ENCODE measurements around the gene MBOAT7. TPM values are rescaled to one million over a fixed set of nuclear protein-coding genes. Genes with fewer than 3 reads are reported as not detected.

MBOAT7 gene
- total RNA-seq, 1 experiment from 2014 or later = 100 TPM

- Histone ChIP-seq H3K4me2 (ENCODE audit: insufficient read depth, insufficient read length, low read length) (no peak overlapping the region), H2AFZ (ENCODE audit: low read length) (no peak overlapping the region), H3K23ac (ENCODE audit: insufficient read length, low read depth, low read length) (no peak overlapping the region), H2BK120ac (ENCODE audit: low read depth, low read length, poor library complexity, severe bottlenecking) (no peak overlapping the region), H3T11ph (ENCODE audit: low read length) (no peak overlapping the region), H4K5ac (ENCODE audit: insufficient read length, low read depth, low read length) (no peak overlapping the region), H3K79me2 (ENCODE audit: insufficient read depth, low read length) (no peaks in the 10 kb centered on the region), H3K27ac (ENCODE audit: insufficient read length, low read depth, low read length) (no peak overlapping the region), H2BK20ac (ENCODE audit: low read depth, low read length, poor library complexity, severe bottlenecking) (no peak overlapping the region), H2BK15ac (ENCODE audit: low read depth, low read length) (no peak overlapping the region), H3K56ac (ENCODE audit: insufficient read length, low read depth, low read length) (no peak overlapping the region), H2AK5ac (ENCODE audit: insufficient read length, low read length) (no peak overlapping the region), H2BK5ac (ENCODE audit: insufficient read length, low read length) (no peak overlapping the region), H3K14ac (ENCODE audit: insufficient read depth, low read length) (no peak overlapping the region), H3K4me1 (ENCODE audit: insufficient read depth, low read length) (no peaks in the 10 kb centered on the region), H2BK12ac (ENCODE audit: insufficient read length, low read depth, low read length) (no peak overlapping the region), H3K4ac (ENCODE audit: low read depth, low read length) (no peak overlapping the region), H3K23me2 (ENCODE audit: insufficient read length, low read depth, low read length, poor library complexity, severe bottlenecking) (no peaks in the 10 kb centered on the region), H4K20me1 (ENCODE audit: control insufficient read depth, insufficient read depth, insufficient read length) (no peaks in the 10 kb centered on the region), H4K8ac (replicated peaks; ENCODE audit: insufficient read length, low read depth, low read length) (no peak overlapping the region), H3K9ac (ENCODE audit: extremely low read depth, insufficient read length, low read length) (no peak overlapping the region), H3K18ac (ENCODE audit: insufficient read length, low read depth, low read length) (no peak overlapping the region), H3K9me3 (ENCODE audit: control insufficient read depth, low read depth, low read length) (no peaks in the 10 kb centered on the region), H3K27me3 (ENCODE audit: insufficient read depth, low read length) (no peaks in the 10 kb centered on the region), H3K79me1 (ENCODE audit: insufficient read depth, low read depth, low read length, poor library complexity, severe bottlenecking) (no peaks in the 10 kb centered on the region), H4K91ac (ENCODE audit: insufficient read length, low read depth, low read length) (no peak overlapping the region)
- Mint-ChIP-seq H3K36me3 (ENCODE audit: insufficient read depth in 1 of 3, low read depth in 3 of 3) (peaks cover 22 to 46% (median 34%) of the 10 kb centered on the region in 3 experiments; a peak in 6 of 7 replicates), H3K4me1 (peaks cover 3 to 16% of the 10 kb centered on the region in 2 experiments; a peak in 2 of 4 replicates), H3K4me3 (peak overlapping the region in 1 of 2 experiments; percentile 65; a peak in 1 of 5 replicates), H3K27me3 (ENCODE audit: low read depth) (no peaks in the 10 kb centered on the region), H3K27ac (peak overlapping the region in 2 of 3 experiments; percentile 61 to 64; a peak in 2 of 7 replicates), H3K9me3 (no peaks in the 10 kb centered on the region; a peak in 1 of 5 replicates)
- TF ChIP-seq CTCF (conservative IDR thresholded peaks at IDR 0.05) = no peak
- no peak for DNase-seq
- WGBS (ENCODE audit: extremely low coverage, insufficient read length, low lambda C conversion rate) = no CpG with 5 or more reads among the region's 10 CpGs
Observed at GRCh38 chr19:54179262-54179852, 10.0 kb downstream of the MBOAT7 start.

Data from H9 (cell line).